GM10266 (cell line): Measurements from ENCODE around the gene PCDHB5.
"Not testable (repeated sequence)": the region's sequence is repeated elsewhere in the genome, so short reads cannot be mapped to it uniquely, and the experiment has no call there.

Experiments used
- DNase-seq: peaks from one replicate; pipeline ENCODE4 v3.0.0; 2012; ENCODE audit errors: extremely low spot score
- TF ChIP-seq, protein P1 (sequence below): IDR thresholded peaks from 2 replicates; pipeline ENCODE4 v1.5.1; 2012; ENCODE audit warnings: mild to moderate bottlenecking, low read depth; ENCODE audit not compliant: control insufficient read depth, insufficient read depth; ENCODE audit errors: missing control alignments

PCDHB5 gene

DNA sequence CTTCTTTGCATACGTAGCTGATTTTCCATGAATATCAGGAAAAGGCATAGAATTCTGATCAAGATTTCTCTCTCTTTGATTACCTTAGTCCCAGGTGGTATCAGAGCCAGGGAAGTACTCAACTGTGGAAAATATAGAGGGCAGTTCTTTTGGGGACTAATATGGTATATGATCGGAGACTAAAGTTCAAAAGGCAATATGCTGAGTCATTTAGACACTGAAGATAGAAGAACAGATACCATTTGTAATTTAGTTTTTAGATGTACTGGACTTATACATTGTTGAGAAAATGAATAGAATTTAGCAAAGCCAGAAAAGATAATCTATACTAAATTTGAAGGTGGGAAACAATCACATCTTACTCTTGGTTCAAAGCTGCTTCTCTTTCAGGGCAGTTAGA is 29.7 kb upstream of the PCDHB5 start:
- DNase-seq: no peak
- TF ChIP-seq, protein P1, sequence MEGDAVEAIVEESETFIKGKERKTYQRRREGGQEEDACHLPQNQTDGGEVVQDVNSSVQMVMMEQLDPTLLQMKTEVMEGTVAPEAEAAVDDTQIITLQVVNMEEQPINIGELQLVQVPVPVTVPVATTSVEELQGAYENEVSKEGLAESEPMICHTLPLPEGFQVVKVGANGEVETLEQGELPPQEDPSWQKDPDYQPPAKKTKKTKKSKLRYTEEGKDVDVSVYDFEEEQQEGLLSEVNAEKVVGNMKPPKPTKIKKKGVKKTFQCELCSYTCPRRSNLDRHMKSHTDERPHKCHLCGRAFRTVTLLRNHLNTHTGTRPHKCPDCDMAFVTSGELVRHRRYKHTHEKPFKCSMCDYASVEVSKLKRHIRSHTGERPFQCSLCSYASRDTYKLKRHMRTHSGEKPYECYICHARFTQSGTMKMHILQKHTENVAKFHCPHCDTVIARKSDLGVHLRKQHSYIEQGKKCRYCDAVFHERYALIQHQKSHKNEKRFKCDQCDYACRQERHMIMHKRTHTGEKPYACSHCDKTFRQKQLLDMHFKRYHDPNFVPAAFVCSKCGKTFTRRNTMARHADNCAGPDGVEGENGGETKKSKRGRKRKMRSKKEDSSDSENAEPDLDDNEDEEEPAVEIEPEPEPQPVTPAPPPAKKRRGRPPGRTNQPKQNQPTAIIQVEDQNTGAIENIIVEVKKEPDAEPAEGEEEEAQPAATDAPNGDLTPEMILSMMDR: no peak

DNA sequence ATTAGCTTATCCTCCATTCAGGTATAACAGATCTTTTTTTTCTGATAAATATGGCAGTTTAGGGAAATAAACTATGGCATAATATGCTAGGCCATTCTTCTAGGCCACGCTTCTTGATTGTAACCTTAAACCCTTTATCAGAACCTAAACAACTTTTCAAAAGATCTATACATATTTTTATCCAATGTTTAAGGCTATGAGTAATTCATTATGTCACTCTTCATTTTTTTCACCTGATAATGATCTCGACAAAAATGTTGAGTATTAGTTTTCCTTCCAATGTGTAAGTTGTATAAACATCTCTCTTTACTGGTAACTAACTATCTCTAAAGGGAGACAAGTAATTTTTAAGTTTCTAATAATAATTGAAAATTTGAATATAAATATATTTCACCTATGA is 15.8 kb upstream of the PCDHB5 start:
- TF ChIP-seq, protein P1: no peak
- no peak for DNase-seq

DNA sequence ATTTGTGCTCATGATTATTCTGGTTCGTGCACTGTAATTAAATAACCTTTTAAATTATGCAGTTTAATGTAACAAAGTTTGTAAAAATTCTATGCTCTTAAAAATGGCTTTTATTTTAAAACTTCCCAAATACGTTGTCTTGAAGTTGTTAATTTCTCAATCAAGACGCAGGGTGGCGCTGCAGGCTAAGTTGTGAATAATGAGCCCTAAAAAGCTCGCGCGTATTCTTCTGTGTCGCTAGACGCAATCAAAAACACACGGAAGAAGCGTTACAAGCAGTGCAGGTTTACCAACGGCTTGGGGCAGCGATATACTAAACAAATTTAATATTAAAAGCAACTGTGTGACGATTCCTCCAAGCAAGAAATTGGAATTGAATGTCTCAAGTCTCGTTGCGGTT is 13.4 kb upstream of the PCDHB5 start, which contains the start of gene PCDHB4:
PCDHB4 (plus strand) TSS at position 256 of the 400 bp plus-strand sequence. CDS start 181 bp downstream, outside the sequence.
- DNase-seq: no peak

GRCh38 chr5:141121985-141122384 is 13.0 kb upstream of the PCDHB5 start:
- no peak for DNase-seq
- TF ChIP-seq, protein P1: no peak

More for the DNA sequence above, 13.4 kb upstream of the PCDHB5 start, which contains the start of gene PCDHB4:
- TF ChIP-seq, protein P1: no peak

DNA sequence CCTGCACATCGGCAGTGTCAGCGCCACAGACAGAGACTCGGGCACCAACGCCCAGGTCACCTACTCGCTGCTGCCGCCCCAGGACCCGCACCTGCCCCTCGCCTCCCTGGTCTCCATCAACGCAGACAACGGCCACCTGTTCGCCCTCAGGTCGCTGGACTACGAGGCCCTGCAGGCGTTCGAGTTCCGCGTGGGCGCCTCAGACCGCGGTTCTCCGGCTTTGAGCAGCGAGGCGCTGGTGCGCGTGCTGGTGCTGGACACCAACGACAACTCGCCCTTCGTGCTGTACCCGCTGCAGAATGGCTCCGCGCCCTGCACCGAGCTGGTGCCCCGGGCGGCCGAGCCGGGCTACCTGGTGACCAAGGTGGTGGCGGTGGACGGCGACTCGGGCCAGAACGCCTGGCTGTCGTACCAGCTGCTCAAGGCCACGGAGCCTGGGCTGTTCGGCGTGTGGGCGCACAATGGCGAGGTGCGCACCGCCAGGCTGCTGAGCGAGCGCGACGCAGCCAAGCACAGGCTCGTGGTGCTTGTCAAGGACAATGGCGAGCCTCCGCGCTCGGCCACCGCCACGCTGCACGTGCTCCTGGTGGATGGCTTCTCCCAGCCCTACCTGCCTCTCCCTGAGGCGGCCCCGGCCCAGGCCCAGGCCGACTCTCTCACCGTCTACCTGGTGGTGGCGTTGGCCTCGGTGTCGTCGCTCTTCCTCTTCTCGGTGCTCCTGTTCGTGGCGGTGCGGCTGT is 11.4 kb upstream of the PCDHB5 start:
- DNase-seq: not testable (repeated sequence)

DNA sequence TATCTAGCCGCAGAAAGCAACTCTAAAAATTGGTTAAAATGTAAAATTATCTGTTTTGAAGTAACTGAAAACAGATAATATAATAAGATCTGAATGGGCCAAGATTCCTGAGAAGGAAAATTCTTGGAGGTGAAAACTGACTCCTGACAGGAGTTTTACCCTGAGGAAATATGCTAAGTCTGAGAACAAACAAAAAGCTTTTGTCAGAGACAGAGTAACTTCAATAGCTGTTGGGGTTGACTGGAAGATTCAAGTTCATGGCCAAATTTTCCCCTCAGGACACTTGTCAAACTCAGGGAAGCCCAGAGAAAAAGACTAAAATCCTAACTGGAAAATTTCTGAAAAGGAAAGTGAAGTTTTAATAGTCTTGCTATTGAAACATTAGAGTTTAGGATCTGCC is 7.7 kb upstream of the PCDHB5 start:
- DNase-seq: no peak
- TF ChIP-seq, protein P1: no peak

GRCh38 chr5:141135718-141136266 is 786 bp downstream of the PCDHB5 start:
- TF ChIP-seq, protein P1: no peak
- DNase-seq: no peak

DNA sequence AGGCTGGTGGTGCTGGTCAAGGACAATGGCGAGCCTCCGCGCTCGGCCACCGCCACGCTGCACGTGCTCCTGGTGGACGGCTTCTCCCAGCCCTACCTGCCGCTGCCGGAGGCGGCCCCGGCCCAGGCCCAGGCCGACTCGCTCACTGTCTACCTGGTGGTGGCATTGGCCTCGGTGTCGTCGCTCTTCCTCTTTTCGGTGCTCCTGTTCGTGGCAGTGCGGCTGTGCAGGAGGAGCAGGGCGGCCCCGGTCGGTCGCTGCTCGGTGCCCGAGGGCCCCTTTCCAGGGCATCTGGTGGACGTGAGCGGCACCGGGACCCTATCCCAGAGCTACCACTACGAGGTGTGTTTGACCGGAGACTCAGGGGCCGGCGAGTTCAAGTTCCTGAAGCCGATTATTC is 2.3 kb downstream of the PCDHB5 start:
- DNase-seq: not testable (repeated sequence)
